Activated CD4-positive, alpha-beta T cell treated with anti-CD3 and anti-CD28 coated beads, Interleukin-2, Interleukin-6, amounts not matched to agents 100 ng/mL and 50 ng/mL, durations not matched to agents 16 hours and 8 hours (primary cell): Measurements from ENCODE around the gene OR52J3.
A peak's percentile ranks its signal among the peaks of the same experiment; 100 is the strongest.
"Not testable (repeated sequence)": the region's sequence is repeated elsewhere in the genome, so short reads cannot be mapped to it uniquely, and the experiment has no call there.

ENCODE experiments used
- DNase-seq: peaks from one replicate; pipeline ENCODE4 v3.0.0-alpha.2; 2020

OR52J3 gene

GRCh38 chr11:5046226-5046625 is at the start of gene OR52J3:
TSS of gene OR52J3 (plus strand) at chr11:5046526. CDS start at chr11:5046526, 0 bp downstream.
- DNase-seq = no peak

- DNase-seq = peak; percentile 46
Measured at GRCh38 chr11:5004424-5005274, 41.7 kb upstream of the OR52J3 start.

GRCh38 chr11:5007561-5007960 is 38.8 kb upstream of the OR52J3 start:
- no peak for DNase-seq

- no peak for DNase-seq
Measured at GRCh38 chr11:5011254-5011653, 35.1 kb upstream of the OR52J3 start.

- no peak for DNase-seq
Measured at GRCh38 chr11:5013012-5013411, 33.3 kb upstream of the OR52J3 start.

- DNase-seq = no peak
Measured at GRCh38 chr11:5021996-5022395, 24.3 kb upstream of the OR52J3 start.

- DNase-seq = no peak
Measured at GRCh38 chr11:5036669-5037068, 9.7 kb upstream of the OR52J3 start.

- DNase-seq = no peak
Measured at GRCh38 chr11:5037926-5038325, 8.4 kb upstream of the OR52J3 start.

- DNase-seq = no peak
Measured at GRCh38 chr11:5038341-5038740, 8.0 kb upstream of the OR52J3 start.

GRCh38 chr11:5040876-5041275 is 5.5 kb upstream of the OR52J3 start:
- no peak for DNase-seq

- DNase-seq = no peak
Measured at GRCh38 chr11:5042091-5042490, 4.2 kb upstream of the OR52J3 start.

GRCh38 chr11:5043380-5043779 is 2.9 kb upstream of the OR52J3 start:
- DNase-seq = peak; percentile 5

GRCh38 chr11:5046754-5047330 is 516 bp downstream of the OR52J3 start:
- no peak for DNase-seq

GRCh38 chr11:5058679-5059078 is 12.4 kb downstream of the OR52J3 start:
- DNase-seq = not testable (repeated sequence)

GRCh38 chr11:5059391-5059790 is 13.1 kb downstream of the OR52J3 start, which contains the start of gene OR52E2:
TSS of gene OR52E2 (minus strand) at chr11:5059627. CDS start at chr11:5059627, 0 bp downstream.
- DNase-seq = no peak

- DNase-seq = no peak
Measured at GRCh38 chr11:5065027-5065426, 18.7 kb downstream of the OR52J3 start.

GRCh38 chr11:5069272-5069671 is 22.9 kb downstream of the OR52J3 start, which contains the start of gene OR52E1:
TSS of gene OR52E1 (plus strand) at chr11:5069572.
- no peak for DNase-seq

- DNase-seq = no peak
Measured at GRCh38 chr11:5071799-5072198, 25.5 kb downstream of the OR52J3 start.

- DNase-seq = no peak
Measured at GRCh38 chr11:5081405-5081804, 35.1 kb downstream of the OR52J3 start.

GRCh38 chr11:5083602-5084001 is 37.3 kb downstream of the OR52J3 start:
- no peak for DNase-seq

- no peak for DNase-seq
Measured at GRCh38 chr11:5088556-5088955, 42.2 kb downstream of the OR52J3 start.

- DNase-seq = no peak
Measured at GRCh38 chr11:5090668-5091067, 44.3 kb downstream of the OR52J3 start.

- DNase-seq = no peak
Measured at GRCh38 chr11:5092821-5093585, 46.7 kb downstream of the OR52J3 start.

- DNase-seq = no peak
Measured at GRCh38 chr11:5096011-5096410, 49.7 kb downstream of the OR52J3 start.
